H1 (cell line): ENCODE results near the gene NUAK1. TPM values are rescaled to one million over a fixed set of nuclear protein-coding genes. Genes with fewer than 3 reads are reported as not detected.

ENCODE experiments used
- CTCF ChIA-PET: fragments of 300-600 bp; sonication (Branson Sonifier 250); formaldehyde crosslinking; loops from one replicate; lab custom pipeline; 2021; ENCODE audit not compliant: partially characterized antibody; lab: Charles Lee
- POLR2A ChIA-PET: fragments of 300-600 bp; sonication (Branson Sonifier 250); formaldehyde crosslinking; loops from one replicate; lab custom pipeline; 2021; ENCODE audit warnings: inconsistent platforms; ENCODE audit not compliant: partially characterized antibody; lab: Charles Lee
- DNase-seq, 2 experiments: peaks; one replicate each; pipeline versions ENCODE4 v3.0.0 to v3.0.0-alpha.2; 2010 to 2022; ENCODE audit warnings: low spot score in 2 of 2, low read depth in 1 of 2, mixed read lengths in 1 of 2
- FAIRE-seq: peaks from 2 replicates; lab custom pipeline; 2011; peaks lifted over from hg19 to GRCh38; lab: Jason Lieb, UNC
- H2AFZ ChIP-seq: 2 replicates; pipeline ENCODE4 v1.8.1; 2012; ENCODE audit warnings: low read length, inconsistent platforms
- H2AK5ac ChIP-seq: 2 replicates; pipeline ENCODE4 v1.6.1; 2013; ENCODE audit warnings: low read depth, low read length
- H2BK120ac ChIP-seq: replicated peaks from 2 replicates; pipeline ENCODE3; 2013; ENCODE audit warnings: low read depth, low read length, inconsistent platforms
- H2BK12ac ChIP-seq: 2 replicates; pipeline ENCODE4 v1.6.1; 2013; ENCODE audit warnings: low read depth, low read length
- H2BK15ac ChIP-seq: 2 replicates; pipeline ENCODE4 v1.6.1; 2013; ENCODE audit warnings: low read length
- H2BK20ac ChIP-seq: 2 replicates; pipeline ENCODE4 v1.6.1; 2013; ENCODE audit warnings: low read length
- H2BK5ac ChIP-seq: 2 replicates; pipeline ENCODE4 v1.6.1; 2013; ENCODE audit warnings: low read depth, low read length
- H3K14ac ChIP-seq: 2 replicates; pipeline ENCODE4 v1.6.1; 2013; ENCODE audit warnings: inconsistent platforms; ENCODE audit not compliant: insufficient read length
- H3K18ac ChIP-seq: 2 replicates; pipeline ENCODE4 v1.6.1; 2013; ENCODE audit warnings: low read length; ENCODE audit errors: extremely low read depth
- H3K23ac ChIP-seq: 2 replicates; pipeline ENCODE4 v1.6.1; 2013; ENCODE audit warnings: inconsistent platforms; ENCODE audit not compliant: insufficient read length
- H3K23me2 ChIP-seq: 2 replicates; pipeline ENCODE4 v1.6.1; 2013; ENCODE audit warnings: low read depth, low read length
- H3K27ac ChIP-seq: 2 replicates; pipeline ENCODE4 v1.6.1; 2011; ENCODE audit warnings: low read depth, low read length, inconsistent platforms
- H3K27me3 ChIP-seq, 4 experiments: replicated peaks in 1 of 4; 1 replicate in 1 of 4; 2 replicates in 3 of 4; pipeline versions ENCODE4 v1.6.1 to v1.8.1; 2011 to 2013; ENCODE audit warnings: low read length in 3 of 4, mild to moderate bottlenecking in 3 of 4, inconsistent platforms in 2 of 4, mixed read lengths in 2 of 4, moderate library complexity in 1 of 4; ENCODE audit not compliant: control insufficient read depth in 3 of 4, insufficient read depth in 3 of 4; ENCODE audit errors: extremely low read depth in 1 of 4
- H3K36me3 ChIP-seq, 4 experiments: 2 replicates each; pipeline versions ENCODE4 v1.6.1 to v1.8.1; 2011 to 2013; ENCODE audit warnings: mild to moderate bottlenecking in 4 of 4, low read length in 3 of 4, moderate library complexity in 2 of 4, control low read depth in 1 of 4, inconsistent platforms in 1 of 4; ENCODE audit not compliant: insufficient read depth in 4 of 4, control insufficient read depth in 2 of 4
- H3K4ac ChIP-seq: replicated peaks from 2 replicates; pipeline ENCODE3; 2013; ENCODE audit warnings: low read length, low read depth, mixed read lengths, inconsistent platforms; ENCODE audit not compliant: insufficient read length
- H3K4me1 ChIP-seq, 4 experiments: replicated peaks in 1 of 4; 1 replicate in 1 of 4; 2 replicates in 3 of 4; pipeline versions ENCODE4 v1.6.1 to v1.8.1; 2011 to 2013; ENCODE audit warnings: low read length in 3 of 4, inconsistent platforms in 2 of 4, mixed read lengths in 1 of 4; ENCODE audit not compliant: insufficient read depth in 4 of 4, control insufficient read depth in 3 of 4
- H3K4me2 ChIP-seq, 2 experiments: 2 replicates each; pipeline versions ENCODE4 v1.6.1 to v1.8.1; 2011 to 2013; ENCODE audit warnings: low read depth in 2 of 2, low read length in 2 of 2, control low read depth in 1 of 2, inconsistent platforms in 1 of 2, mild to moderate bottlenecking in 1 of 2; ENCODE audit not compliant: insufficient read depth in 1 of 2
- H3K4me3 ChIP-seq, 4 experiments: fragments of 200-600, 300-600 bp in 1 of 4; sonication (generic), shearing (Covaris generic), sonication (Bioruptor Twin) in 1 of 4; 2 replicates each; pipeline versions ENCODE4 v1.5.1 to v1.8.1; 2011 to 2016; ENCODE audit warnings: low read length in 4 of 4, low read depth in 3 of 4, control low read depth in 2 of 4, inconsistent platforms in 2 of 4, mild to moderate bottlenecking in 2 of 4, mixed read lengths in 1 of 4, moderate library complexity in 1 of 4; ENCODE audit not compliant: insufficient read depth in 2 of 4; ENCODE audit errors: extremely low read depth in 1 of 4
- H3K56ac ChIP-seq: replicated peaks from 2 replicates; pipeline ENCODE3; 2013; ENCODE audit warnings: low read depth, mild to moderate bottlenecking, mixed read lengths, low read length, inconsistent platforms; ENCODE audit not compliant: insufficient read length
- H3K79me1 ChIP-seq: 2 replicates; pipeline ENCODE4 v1.6.1; 2013; ENCODE audit warnings: low read depth, low read length, control low read depth
- H3K79me2 ChIP-seq, 2 experiments: 2 replicates each; pipeline versions ENCODE4 v1.6.1 to v1.8.1; 2012 to 2013; ENCODE audit warnings: low read length in 2 of 2, mild to moderate bottlenecking in 2 of 2, inconsistent platforms in 1 of 2; ENCODE audit not compliant: insufficient read depth in 2 of 2, control insufficient read depth in 1 of 2
- H3K9ac ChIP-seq, 4 experiments: replicated peaks in 1 of 4; 1 replicate in 1 of 4; 2 replicates in 3 of 4; pipeline versions ENCODE4 v1.6.1 to v1.8.1; 2011 to 2013; ENCODE audit warnings: low read depth in 3 of 4, low read length in 3 of 4, control low read depth in 2 of 4, mild to moderate bottlenecking in 2 of 4, moderate library complexity in 2 of 4, inconsistent platforms in 1 of 4; ENCODE audit errors: extremely low read depth in 1 of 4
- H3K9me3 ChIP-seq, 2 experiments: 2 replicates each; pipeline versions ENCODE4 v1.6.1 to v1.8.1; 2012 to 2013; ENCODE audit warnings: mild to moderate bottlenecking in 2 of 2, moderate library complexity in 2 of 2, control low read depth in 1 of 2, inconsistent platforms in 1 of 2, low read depth in 1 of 2, low read length in 1 of 2, mixed read lengths in 1 of 2; ENCODE audit not compliant: insufficient read depth in 2 of 2
- H4K20me1 ChIP-seq, 2 experiments: replicated peaks in 1 of 2; 2 replicates each; pipeline versions ENCODE3 to v1.8.1; 2011 to 2013; ENCODE audit warnings: inconsistent platforms in 2 of 2, low read length in 2 of 2, mild to moderate bottlenecking in 1 of 2; ENCODE audit not compliant: insufficient read depth in 2 of 2, control insufficient read depth in 1 of 2
- H4K5ac ChIP-seq: 2 replicates; pipeline ENCODE4 v1.6.1; 2013; ENCODE audit warnings: low read length, low read depth, mixed read lengths, inconsistent platforms; ENCODE audit not compliant: insufficient read length
- H4K8ac ChIP-seq: 2 replicates; pipeline ENCODE4 v1.8.0; 2013; ENCODE audit warnings: mild to moderate bottlenecking, moderate library complexity, low read length, inconsistent platforms; ENCODE audit not compliant: insufficient read depth; ENCODE audit errors: extremely low read depth
- H4K91ac ChIP-seq: replicated peaks from 2 replicates; pipeline ENCODE3; 2013; ENCODE audit warnings: low read length, mixed read lengths, inconsistent platforms; ENCODE audit not compliant: insufficient read length
- RFX5 ChIP-seq: IDR thresholded peaks from 2 replicates; pipeline ENCODE4 v1.6.1; 2011; ENCODE audit warnings: low read depth, low read length, improper control_type of control experiment, borderline replicate concordance
- RXRA ChIP-seq: IDR thresholded peaks from 2 replicates; pipeline ENCODE4 v1.6.1; 2011; ENCODE audit warnings: low read depth, mild to moderate bottlenecking, low read length, moderate library complexity; ENCODE audit not compliant: insufficient read depth
- WGBS, 2 experiments: shearing (Covaris generic) in 1 of 2; methylation state at CpG; one replicate each; pipeline versions ENCODE4 v1.1.6 to v1.1.7; 2013 to 2015; ENCODE audit warnings: low lambda C conversion rate in 2 of 2, mixed read lengths in 2 of 2, inconsistent platforms in 1 of 2, low coverage in 1 of 2, missing lambda C conversion rate in 1 of 2; ENCODE audit not compliant: insufficient replicate concordance in 2 of 2, insufficient coverage in 1 of 2, insufficient read length in 1 of 2; ENCODE audit errors: extremely low coverage in 1 of 2, missing lambda C conversion rate in 1 of 2; 5-methylcytosine and 5-hydroxymethylcytosine counted together
- polyA plus RNA-seq, 7 experiments: library from polyadenylated mRNA; depleted of rRNA in 3 of 7; stranded (reverse) in 5 of 7; unstranded in 2 of 7; fragments of >200 nt in 5 of 7; fragments of 200-250 nt in 2 of 7; gene quantifications; 1 replicate in 5 of 7; 2 replicates in 1 of 7; 4 replicates in 1 of 7; pipeline versions ENCODE4 v1.2.1 to v1.2.3, GENCODE V29; 2011 to 2013; ENCODE audit warnings: missing spikeins in 2 of 7, mixed read lengths in 2 of 7
- total RNA-seq: library from RNA; stranded (reverse); fragmentation: NEBNext Ultra II Directional; extraction: Animal tissue kit (Norgen Biotek cat#: 25700); gene quantifications from 2 replicates; pipeline ENCODE4 v1.2.1, GENCODE V29; 2021

NUAK1 gene
- total and polyA plus RNA-seq, 2 of the 8 experiments (the other 6 are each of a cell fraction or from before 2014, with no cell fraction given) = 6.7 to 18.2 TPM

- H3K27ac ChIP-seq = no peak overlapping the region
- H3K56ac ChIP-seq = no peak overlapping the region
- H3K79me1 ChIP-seq = no peaks in the 10 kb centered on the region
- no peak for DNase-seq
- no peak overlapping the region for H2BK15ac ChIP-seq
- H3K79me2 ChIP-seq = no peaks in the 10 kb centered on the region
- H2BK12ac ChIP-seq = no peak overlapping the region
- no peak overlapping the region for H3K14ac ChIP-seq
- no peak overlapping the region for H4K91ac ChIP-seq
- no peaks in the 10 kb centered on the region for H4K20me1 ChIP-seq
- H3K4ac ChIP-seq = no peak overlapping the region
- H2AFZ ChIP-seq = no peak overlapping the region
- no peak overlapping the region for H2BK20ac ChIP-seq
- H3K23me2 ChIP-seq = no peaks in the 10 kb centered on the region
- H3K27me3 ChIP-seq = no peaks in the 10 kb centered on the region
- no peak overlapping the region for H3K4me3 ChIP-seq
- no peak overlapping the region for H2BK120ac ChIP-seq
- no peak overlapping the region for H2BK5ac ChIP-seq
- H3K18ac ChIP-seq = no peak overlapping the region
- H3K36me3 ChIP-seq = peaks cover 0 to 4% (median 0%) of the 10 kb centered on the region in 4 experiments; a peak in 3 of 8 replicates
- WGBS, 2 experiments = 83% methylated on average over 2 of the region's 2 CpGs; no CpG with 5 or more reads in 1 of the 2 experiments
- CTCF ChIA-PET = interaction anchor here (0.6 to 1.2 kb wide), 2 partner anchors 13 to 131 kb away, joined by 3 read pairs; no protein-coding TSS in a partner anchor
- no peak overlapping the region for H2AK5ac ChIP-seq
- no peak overlapping the region for H4K5ac ChIP-seq
- H3K4me1 ChIP-seq = no peaks in the 10 kb centered on the region
- no peak overlapping the region for H4K8ac ChIP-seq
- POLR2A ChIA-PET = interaction anchor here (1.4 kb wide), 1 partner anchor 13 kb away, joined by 3 read pairs; no protein-coding TSS in a partner anchor
- no peak overlapping the region for H3K23ac ChIP-seq
- no peak for FAIRE-seq
- peaks cover 15 to 21% of the 10 kb centered on the region in 2 experiments for H3K9me3 ChIP-seq
- no peak overlapping the region for H3K9ac ChIP-seq
- no peak overlapping the region for H3K4me2 ChIP-seq
- TF ChIP-seq RXRA (no peak), RFX5 (no peak)
Measured at GRCh38 chr12:106019144-106019543, 119.6 kb downstream of the NUAK1 start.
